Fibroblast of skin of right quadriceps (primary cell): ENCODE data around the gene SLC29A1.
"Not testable (repeated sequence)": the region's sequence is repeated elsewhere in the genome, so short reads cannot be mapped to it uniquely, and the experiment has no call there.

Experiments
- DNase-seq: peaks from one replicate; pipeline ENCODE4 v3.0.0-alpha.2; 2013

The SLC29A1 gene

GRCh38 chr6:44224029-44224964 is 902 bp downstream of the SLC29A1 start:
- DNase-seq = peak; percentile 14

DNA sequence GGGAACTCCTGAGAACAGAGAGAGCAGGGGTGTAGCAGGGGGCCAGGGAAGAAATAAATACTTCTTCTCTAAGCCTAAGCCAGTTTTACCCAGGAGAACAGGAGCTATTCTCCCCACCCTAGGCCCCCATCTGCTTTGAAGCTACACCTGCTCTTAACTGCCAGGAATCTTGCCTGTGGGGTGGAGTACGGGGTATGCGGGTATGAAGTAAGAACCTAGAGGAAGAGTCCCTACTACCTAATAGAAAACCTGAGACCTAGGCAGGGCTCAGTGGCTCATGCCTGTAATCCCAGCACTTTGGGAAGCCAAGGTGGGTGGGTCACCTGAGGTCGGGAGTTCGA is 1.5 kb downstream of the SLC29A1 start:
- no peak for DNase-seq

DNA sequence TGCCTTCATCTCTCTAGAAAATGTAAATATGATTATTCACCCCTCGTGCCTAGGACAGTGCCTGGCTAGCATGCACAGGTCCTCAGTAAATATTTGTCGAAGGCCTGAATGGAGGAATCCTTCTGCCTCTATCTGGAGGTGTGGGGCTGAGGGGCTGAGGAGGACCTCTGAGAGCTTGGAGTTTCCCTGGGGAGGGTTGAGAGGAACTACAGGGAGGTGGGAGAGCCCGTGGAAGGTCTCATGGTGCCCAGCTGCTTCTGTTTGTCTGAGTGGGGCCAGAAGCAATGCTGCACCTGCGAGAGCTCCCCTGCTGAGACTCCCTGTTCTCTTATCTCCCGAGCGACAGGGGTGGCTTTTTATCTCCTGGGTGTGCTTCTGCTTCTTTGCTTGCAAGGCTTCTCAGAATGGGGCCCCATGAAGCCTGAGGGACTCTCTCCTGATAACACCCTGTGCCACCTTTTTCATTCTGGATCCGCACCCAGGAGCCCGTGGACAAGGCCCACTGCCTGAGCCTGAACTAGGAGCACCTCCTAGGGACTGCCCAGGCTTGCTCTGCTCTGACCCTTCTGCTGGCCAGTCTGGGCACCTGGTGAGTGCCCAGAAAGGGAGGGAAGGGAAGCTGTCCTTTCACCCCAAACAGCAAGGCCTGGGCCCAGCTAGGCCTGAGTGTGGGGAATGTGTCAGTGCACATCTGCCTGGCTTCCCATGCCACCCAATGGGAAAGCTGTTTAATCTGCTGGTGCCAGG is 2.4 kb downstream of the SLC29A1 start:
- no peak for DNase-seq

DNA sequence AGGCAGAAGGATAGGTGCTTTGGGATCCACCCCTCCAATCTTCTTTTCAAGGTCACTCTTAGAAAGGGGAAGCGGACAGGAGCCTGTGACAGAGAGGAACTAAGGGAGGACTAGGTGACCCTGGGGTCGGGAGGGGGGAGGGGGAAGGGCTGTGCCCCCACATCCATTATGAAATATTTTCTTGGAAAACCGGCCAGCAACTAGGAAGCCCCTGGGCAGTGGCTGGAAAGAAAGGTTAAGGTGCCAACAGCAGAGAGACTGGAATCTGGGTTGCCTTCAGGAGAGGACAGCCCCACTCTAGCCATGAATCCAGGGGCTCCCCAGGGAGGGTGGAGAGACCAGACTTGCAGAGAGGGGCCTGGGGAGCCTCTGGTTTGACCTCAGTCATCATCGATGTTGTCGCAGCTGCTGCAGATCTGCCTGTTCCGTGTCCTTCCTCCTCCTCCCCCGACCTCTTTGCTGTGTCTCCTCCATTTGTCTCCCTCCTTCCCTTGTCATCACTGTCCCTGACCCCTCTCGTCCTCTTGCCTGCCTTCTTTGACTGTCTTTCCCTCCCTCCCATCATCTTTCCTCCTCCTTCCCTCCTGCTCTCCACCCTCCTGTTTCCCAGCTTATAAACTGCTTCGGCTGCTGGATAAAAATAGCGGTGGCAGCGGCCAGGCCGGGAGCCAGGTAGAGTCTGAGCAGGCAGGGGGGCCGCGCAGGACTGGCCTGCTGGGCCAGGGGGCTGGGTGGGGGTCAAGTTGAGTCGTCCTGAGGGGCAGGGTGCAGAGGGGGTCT is 3.2 kb downstream of the SLC29A1 start:
- no peak for DNase-seq

DNA sequence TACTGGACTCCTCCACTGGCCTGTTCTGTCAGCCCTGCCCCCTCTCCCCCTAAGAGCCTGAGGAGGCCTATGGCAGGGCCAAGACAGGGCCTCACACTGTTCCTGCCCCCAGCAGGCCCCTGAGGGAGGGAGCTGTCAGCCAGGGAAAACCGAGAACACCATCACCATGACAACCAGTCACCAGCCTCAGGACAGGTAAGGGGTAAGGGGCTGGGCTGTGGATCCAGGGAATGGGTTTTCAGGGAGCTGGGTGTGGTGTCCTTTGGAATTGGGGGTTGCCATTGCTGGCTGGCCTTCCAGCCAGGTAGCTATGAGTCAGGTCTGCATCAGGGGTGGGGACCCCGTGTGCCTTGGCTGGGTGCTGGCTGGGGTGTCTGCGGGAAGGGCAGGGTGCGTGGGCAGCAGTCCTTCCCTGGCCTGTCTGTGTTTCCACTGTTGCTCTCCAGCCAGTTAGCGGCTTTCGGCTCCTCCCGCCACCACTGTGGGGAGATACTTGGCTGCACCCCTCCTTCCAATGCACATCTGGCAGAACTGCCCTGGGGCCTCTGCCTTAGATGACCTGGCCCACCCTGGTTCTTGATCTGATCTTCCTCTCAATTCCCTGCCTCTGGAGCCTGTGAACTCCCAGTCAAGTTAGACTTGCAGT is 3.9 kb downstream of the SLC29A1 start:
- no peak for DNase-seq

GRCh38 chr6:44228031-44228430 is 4.6 kb downstream of the SLC29A1 start:
- DNase-seq = no peak

- DNase-seq = no peak
These were observed 5.0 kb downstream of the SLC29A1 start for GRCh38 chr6:44228433-44228832.

DNA sequence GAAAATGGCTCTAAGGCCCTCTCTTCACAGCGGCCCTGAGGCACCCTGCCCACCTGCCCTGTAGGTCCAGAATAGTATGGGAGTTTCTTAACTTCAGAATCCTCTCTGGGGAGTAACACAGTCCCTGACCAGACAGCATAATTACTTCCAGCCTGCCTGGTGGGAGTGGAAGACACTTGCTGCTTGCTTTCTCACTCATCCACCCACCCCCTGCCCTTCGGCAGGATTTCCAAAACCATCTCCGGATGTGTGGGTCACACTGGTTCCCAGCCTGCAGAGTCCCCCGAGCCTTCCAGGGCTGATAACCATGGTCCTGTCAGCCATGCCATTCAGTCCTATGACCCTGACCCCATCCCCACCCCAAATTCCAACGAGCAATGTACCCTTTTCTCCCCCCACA is 5.4 kb downstream of the SLC29A1 start:
- no peak for DNase-seq

DNA sequence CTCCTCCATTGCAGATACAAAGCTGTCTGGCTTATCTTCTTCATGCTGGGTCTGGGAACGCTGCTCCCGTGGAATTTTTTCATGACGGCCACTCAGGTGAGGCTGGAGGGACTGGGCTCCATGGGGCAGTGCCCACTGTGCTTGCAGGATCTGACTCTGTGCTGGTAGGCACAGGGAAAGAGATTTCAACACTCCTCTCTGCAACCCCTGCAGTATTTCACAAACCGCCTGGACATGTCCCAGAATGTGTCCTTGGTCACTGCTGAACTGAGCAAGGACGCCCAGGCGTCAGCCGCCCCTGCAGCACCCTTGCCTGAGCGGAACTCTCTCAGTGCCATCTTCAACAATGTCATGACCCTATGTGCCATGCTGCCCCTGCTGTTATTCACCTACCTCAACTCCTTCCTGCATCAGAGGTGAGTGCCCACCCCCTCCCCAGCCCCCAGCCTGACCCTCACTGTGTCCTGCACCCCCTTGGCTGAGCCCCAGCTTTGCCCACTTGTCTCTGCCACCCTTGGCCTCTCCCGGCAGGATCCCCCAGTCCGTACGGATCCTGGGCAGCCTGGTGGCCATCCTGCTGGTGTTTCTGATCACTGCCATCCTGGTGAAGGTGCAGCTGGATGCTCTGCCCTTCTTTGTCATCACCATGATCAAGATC is 6.1 kb downstream of the SLC29A1 start:
- DNase-seq = no peak

GRCh38 chr6:44230034-44230675 is 6.8 kb downstream of the SLC29A1 start:
- no peak for DNase-seq

- DNase-seq = not testable (repeated sequence)
These were observed 8.0 kb downstream of the SLC29A1 start for GRCh38 chr6:44231426-44231825.

- no peak for DNase-seq
These were observed 9.5 kb downstream of the SLC29A1 start for GRCh38 chr6:44232676-44233566.

DNA sequence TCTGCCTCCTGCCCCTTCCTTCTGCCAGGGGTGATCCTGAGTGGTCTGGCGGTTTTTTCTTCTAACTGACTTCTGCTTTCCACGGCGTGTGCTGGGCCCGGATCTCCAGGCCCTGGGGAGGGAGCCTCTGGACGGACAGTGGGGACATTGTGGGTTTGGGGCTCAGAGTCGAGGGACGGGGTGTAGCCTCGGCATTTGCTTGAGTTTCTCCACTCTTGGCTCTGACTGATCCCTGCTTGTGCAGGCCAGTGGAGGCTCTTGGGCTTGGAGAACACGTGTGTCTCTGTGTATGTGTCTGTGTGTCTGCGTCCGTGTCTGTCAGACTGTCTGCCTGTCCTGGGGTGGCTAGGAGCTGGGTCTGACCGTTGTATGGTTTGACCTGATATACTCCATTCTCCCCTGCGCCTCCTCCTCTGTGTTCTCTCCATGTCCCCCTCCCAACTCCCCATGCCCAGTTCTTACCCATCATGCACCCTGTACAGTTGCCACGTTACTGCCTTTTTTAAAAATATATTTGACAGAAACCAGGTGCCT is 10.2 kb downstream of the SLC29A1 start:
- DNase-seq = no peak

GRCh38 chr6:44234101-44235025 is 11.0 kb downstream of the SLC29A1 start:
- peak; percentile 72 for DNase-seq

DNA sequence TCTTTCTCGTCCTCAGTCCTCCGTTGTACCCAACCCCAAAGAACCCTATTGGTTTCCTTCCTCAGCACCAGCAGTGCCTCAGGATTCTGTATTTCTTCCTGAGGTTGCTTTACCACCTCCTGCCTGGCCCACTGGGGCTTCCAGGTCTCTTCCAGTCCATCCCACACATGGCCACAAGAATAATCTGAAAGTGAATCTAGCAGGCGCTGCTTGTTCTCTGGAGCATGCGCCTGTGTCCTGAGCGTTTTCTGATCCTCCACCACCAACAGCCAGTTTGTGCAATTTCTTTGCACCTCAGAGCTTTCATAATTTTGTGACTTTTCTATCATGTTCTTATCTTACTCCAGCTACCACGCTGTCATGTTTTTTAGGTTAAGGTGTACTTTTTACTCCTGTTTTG is 11.9 kb downstream of the SLC29A1 start:
- no peak for DNase-seq

GRCh38 chr6:44235891-44236516 is 12.6 kb downstream of the SLC29A1 start:
- DNase-seq = no peak

- peak; percentile 91 for DNase-seq
These were observed 13.8 kb downstream of the SLC29A1 start for GRCh38 chr6:44237021-44237812.
